Vagina (tissue), 2 donors: ENCODE results near the gene STX16. TPM values are rescaled to one million over a fixed set of nuclear protein-coding genes. Genes with fewer than 3 reads are reported as not detected.

ENCODE experiments used
- DNase-seq, 2 donors: peaks; one replicate each; pipeline ENCODE4 v3.0.0-alpha.2; 2017; ENCODE audit errors: extremely low spot score in 2 of 2
- H3K27ac ChIP-seq: fragments of 200-600 bp; sonication (generic); one replicate; pipeline ENCODE4 v1.5.1; 2019
- H3K27me3 ChIP-seq: fragments of 200-600 bp; sonication (generic); one replicate; pipeline ENCODE4 v1.5.1; 2019
- H3K36me3 ChIP-seq, 2 donors: fragments of 200-600 bp; sonication (generic); one replicate each; pipeline ENCODE4 v1.5.1; 2017 to 2019
- H3K4me1 ChIP-seq: fragments of 200-600 bp; sonication (generic); one replicate; pipeline ENCODE4 v1.5.1; 2019
- H3K4me3 ChIP-seq, 2 donors: fragments of 200-600 bp; sonication (generic); 1 replicate in 1 of 2; 2 replicates in 1 of 2; pipeline ENCODE4 v1.5.1; 2016 to 2019
- H3K9me3 ChIP-seq: fragments of 200-600 bp; sonication (generic); one replicate; pipeline ENCODE4 v1.5.1; 2019
- POLR2A ChIP-seq, 2 donors: fragments of 450-650 bp; IDR thresholded peaks; one replicate each; pipeline ENCODE4 v1.6.1; 2017; ENCODE audit warnings: antibody characterized with exemption in 2 of 2, mild to moderate bottlenecking in 2 of 2, moderate library complexity in 2 of 2
- POLR2AphosphoS5 ChIP-seq, 2 donors: sonication (generic); formaldehyde crosslinking; IDR thresholded peaks; one replicate each; pipeline ENCODE4 v1.9.0; 2017; ENCODE audit warnings: antibody characterized with exemption in 2 of 2, mild to moderate bottlenecking in 2 of 2, low read depth in 1 of 2; ENCODE audit not compliant: insufficient read depth in 1 of 2
- intact Hi-C: fragments of 100-400 bp; cut with DNase I; formaldehyde crosslinking; loops from one replicate; pipeline ENCODE4 v1.15.1; 2023
- total RNA-seq: library from RNA; depleted of rRNA; stranded (reverse); fragments of >200 nt; gene quantifications from one replicate; pipeline ENCODE4 v1.2.3, GENCODE V29; 2016
- TF ChIP-seq, protein P1 (sequence below), 3 experiments: fragments of 450-650 bp in 2 of 3; fragments of 200-600 bp in 1 of 3; sonication (generic) in 1 of 3; IDR thresholded peaks; one replicate each; pipeline ENCODE4 v1.5.1; 2017 to 2019; ENCODE audit warnings: antibody characterized with exemption in 3 of 3, mild to moderate bottlenecking in 2 of 3, moderate library complexity in 2 of 3

The STX16 gene
- total RNA-seq, 1 donor from 2014 or later, result 49.4 TPM

DNA sequence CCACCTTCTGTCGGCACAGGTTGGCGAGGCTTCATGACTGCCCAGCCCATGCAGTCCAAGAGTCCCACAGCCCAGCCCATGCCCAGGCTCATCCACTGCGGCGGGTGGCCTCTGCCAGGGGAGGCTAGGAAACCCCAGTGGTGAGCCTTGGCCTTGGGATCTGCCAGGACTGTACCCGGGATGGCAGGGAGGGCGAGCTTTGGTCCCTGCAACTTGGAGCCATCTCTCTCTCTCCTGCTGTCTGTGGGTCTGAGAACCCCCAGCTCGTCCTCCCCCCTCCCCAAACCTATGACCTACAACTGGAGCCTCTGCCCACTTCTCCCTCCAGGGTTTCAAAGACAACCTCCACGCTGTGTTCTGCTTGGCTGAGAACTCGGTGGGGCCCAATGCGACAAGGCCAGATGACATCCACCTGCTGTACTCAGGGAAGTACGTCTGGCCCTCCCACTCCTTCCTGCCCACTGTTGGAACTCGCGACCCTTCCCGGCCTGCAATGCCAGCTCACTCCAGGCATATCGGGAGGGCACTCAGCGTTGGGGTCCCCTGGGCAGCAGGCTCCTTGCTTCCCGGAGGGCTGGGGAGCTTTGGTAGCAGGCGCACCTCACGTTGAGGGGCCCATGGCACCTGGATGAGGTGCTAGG is 61.2 kb downstream of the STX16 start:
- peak in 1 of 2 donors; percentile 88 for DNase-seq
- Histone ChIP-seq H3K27me3 (no peaks in the 10 kb centered on the region), H3K4me1 (no peaks in the 10 kb centered on the region), H3K36me3 (peaks cover 0 to under 1% of the 10 kb centered on the region in 2 donors), H3K4me3 (no peak overlapping the region), H3K9me3 (no peaks in the 10 kb centered on the region), H3K27ac (no peak overlapping the region)
- intact Hi-C loops, result no loop called here
- TF ChIP-seq POLR2AphosphoS5 (IDR thresholded peaks at IDR 0.05; ENCODE audit: insufficient read depth in 1 of 2, low read depth in 1 of 2) (no peak), POLR2A (IDR thresholded peaks at IDR 0.05) (no peak)
- TF ChIP-seq, protein P1, sequence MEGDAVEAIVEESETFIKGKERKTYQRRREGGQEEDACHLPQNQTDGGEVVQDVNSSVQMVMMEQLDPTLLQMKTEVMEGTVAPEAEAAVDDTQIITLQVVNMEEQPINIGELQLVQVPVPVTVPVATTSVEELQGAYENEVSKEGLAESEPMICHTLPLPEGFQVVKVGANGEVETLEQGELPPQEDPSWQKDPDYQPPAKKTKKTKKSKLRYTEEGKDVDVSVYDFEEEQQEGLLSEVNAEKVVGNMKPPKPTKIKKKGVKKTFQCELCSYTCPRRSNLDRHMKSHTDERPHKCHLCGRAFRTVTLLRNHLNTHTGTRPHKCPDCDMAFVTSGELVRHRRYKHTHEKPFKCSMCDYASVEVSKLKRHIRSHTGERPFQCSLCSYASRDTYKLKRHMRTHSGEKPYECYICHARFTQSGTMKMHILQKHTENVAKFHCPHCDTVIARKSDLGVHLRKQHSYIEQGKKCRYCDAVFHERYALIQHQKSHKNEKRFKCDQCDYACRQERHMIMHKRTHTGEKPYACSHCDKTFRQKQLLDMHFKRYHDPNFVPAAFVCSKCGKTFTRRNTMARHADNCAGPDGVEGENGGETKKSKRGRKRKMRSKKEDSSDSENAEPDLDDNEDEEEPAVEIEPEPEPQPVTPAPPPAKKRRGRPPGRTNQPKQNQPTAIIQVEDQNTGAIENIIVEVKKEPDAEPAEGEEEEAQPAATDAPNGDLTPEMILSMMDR (IDR thresholded peaks at IDR 0.05), result no peak

DNA sequence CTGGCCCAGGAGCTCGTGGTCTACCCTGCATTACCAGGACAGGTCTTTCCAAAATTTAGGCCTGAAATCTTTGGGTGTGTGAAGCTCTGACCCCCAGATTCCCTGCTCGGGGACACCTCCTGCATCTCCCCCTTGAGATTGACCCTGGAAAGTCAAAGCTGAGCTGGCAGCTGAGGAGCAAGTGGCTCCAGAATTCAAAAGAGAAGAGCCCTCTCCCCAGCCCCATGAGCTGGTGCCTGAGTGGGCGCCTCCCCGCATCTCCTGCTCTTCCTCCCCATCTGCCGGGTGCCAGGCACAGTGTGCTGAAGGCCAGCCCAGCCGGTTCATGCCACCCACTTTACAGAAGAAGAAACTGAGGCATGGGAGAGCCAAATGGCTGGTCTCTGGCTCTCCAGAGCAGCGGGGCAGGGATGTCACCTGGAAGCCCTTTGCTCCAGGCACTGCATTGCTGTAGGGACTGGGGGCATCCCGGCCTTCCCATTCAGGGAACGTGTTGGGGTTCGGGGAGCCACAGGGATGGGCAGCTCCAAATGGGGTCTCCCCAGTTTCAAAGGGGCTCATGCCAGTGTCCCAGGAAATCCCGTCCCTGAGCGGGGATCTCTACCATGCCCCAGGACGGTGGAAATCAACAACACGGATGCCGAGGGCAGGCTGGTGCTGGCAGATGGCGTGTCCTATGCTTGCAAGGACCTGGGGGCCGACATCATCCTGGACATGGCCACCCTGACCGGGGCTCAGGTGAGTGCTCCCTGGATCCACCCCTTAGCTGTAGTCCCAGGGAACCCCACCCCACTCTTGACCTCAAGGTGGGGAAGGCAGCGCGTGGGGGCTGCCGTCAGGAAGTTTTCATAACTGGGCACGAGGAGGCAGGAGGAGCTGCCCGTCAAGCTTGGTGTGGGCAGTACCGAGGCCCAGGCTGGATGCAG is 62.0 kb downstream of the STX16 start:
- TF ChIP-seq POLR2A (IDR thresholded peaks at IDR 0.05) (no peak), POLR2AphosphoS5 (IDR thresholded peaks at IDR 0.05; ENCODE audit: insufficient read depth in 1 of 2, low read depth in 1 of 2) (no peak)
- TF ChIP-seq, protein P1 (IDR thresholded peaks at IDR 0.05), result no peak
- Histone ChIP-seq H3K27ac (no peak overlapping the region), H3K4me3 (no peak overlapping the region), H3K36me3 (no peaks in the 10 kb centered on the region), H3K9me3 (no peaks in the 10 kb centered on the region), H3K27me3 (no peaks in the 10 kb centered on the region), H3K4me1 (no peaks in the 10 kb centered on the region)
- DNase-seq, result peak in 1 of 2 donors; percentile 92
- intact Hi-C loops, result no loop called here

DNA sequence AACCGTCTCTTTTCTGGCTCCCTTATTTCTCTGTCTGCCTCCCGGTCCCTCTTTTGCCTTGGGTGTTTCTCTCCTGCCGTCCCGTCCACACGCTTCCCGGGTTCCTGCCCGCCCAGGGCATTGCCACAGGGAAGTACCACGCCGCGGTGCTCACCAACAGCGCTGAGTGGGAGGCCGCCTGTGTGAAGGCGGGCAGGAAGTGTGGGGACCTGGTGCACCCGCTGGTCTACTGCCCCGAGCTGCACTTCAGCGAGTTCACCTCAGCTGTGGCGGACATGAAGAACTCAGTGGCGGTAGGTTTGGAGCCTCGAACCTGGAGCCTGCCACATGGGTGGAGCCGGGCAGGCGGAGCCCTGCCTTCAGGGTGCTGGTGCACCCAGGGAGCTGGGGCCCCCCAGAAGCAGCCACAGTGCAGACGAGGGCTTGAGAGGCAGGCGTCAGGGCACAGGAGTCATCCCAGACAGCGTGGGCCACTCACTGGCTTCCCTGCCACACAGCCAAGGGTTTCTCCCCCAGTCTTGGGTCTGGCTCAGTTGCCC is 62.8 kb downstream of the STX16 start:
- Histone ChIP-seq H3K9me3 (no peaks in the 10 kb centered on the region), H3K27ac (no peak overlapping the region), H3K4me1 (no peaks in the 10 kb centered on the region), H3K4me3 (no peak overlapping the region), H3K27me3 (no peaks in the 10 kb centered on the region), H3K36me3 (no peaks in the 10 kb centered on the region)
- peak in 1 of 2 donors; percentile 74 for DNase-seq
- TF ChIP-seq, protein P1 (IDR thresholded peaks at IDR 0.05), result no peak
- no peak for TF ChIP-seq POLR2AphosphoS5 (IDR thresholded peaks at IDR 0.05; ENCODE audit: insufficient read depth in 1 of 2, low read depth in 1 of 2)
- no peak for TF ChIP-seq POLR2A (IDR thresholded peaks at IDR 0.05)
- intact Hi-C loops, result no loop called here

DNA sequence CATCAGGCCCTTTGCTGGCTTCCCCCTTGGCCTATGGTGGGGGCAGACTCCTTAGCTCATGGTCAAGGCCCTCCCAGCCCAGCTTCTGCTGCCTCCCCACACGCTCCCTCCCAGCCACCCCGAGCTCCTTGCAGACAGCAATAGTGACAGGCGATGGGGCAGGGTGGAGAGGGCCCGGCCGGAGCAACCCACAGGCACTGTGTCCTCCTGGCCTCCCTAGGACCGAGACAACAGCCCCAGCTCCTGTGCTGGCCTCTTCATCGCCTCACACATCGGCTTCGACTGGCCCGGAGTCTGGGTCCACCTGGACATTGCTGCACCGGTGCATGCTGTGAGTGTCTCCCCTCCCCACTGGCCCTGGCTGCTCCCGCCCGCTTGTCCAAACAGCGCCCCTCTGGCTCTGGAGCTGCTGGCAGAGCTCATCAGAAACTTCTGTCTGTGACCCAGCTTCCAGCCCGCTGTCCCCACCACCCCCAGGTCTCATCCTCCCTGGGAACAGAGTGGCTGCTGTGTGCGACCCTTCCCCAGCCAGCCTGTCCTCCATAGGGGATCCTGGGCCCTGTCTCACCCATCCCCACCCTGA is 63.3 kb downstream of the STX16 start:
- intact Hi-C loops, result no loop called here
- Histone ChIP-seq H3K9me3 (no peaks in the 10 kb centered on the region), H3K4me3 (no peak overlapping the region), H3K36me3 (no peaks in the 10 kb centered on the region), H3K27me3 (no peaks in the 10 kb centered on the region), H3K4me1 (no peaks in the 10 kb centered on the region), H3K27ac (no peak overlapping the region)
- TF ChIP-seq POLR2A (IDR thresholded peaks at IDR 0.05) (no peak), POLR2AphosphoS5 (IDR thresholded peaks at IDR 0.05; ENCODE audit: insufficient read depth in 1 of 2, low read depth in 1 of 2) (no peak)
- TF ChIP-seq, protein P1 (IDR thresholded peaks at IDR 0.05), result no peak
- DNase-seq, result peak in 1 of 2 donors; percentile 58
